GM19099 (cell line): ENCODE data around the gene POLR2J.
A peak's percentile ranks its signal among the peaks of the same experiment; 100 is the strongest.
"Not testable (repeated sequence)": the region's sequence is repeated elsewhere in the genome, so short reads cannot be mapped to it uniquely, and the experiment has no call there.

Experiments used
- POLR2A ChIP-seq: IDR thresholded peaks from 3 replicates; pipeline ENCODE4 v1.6.1; 2011; ENCODE audit warnings: low read depth; ENCODE audit not compliant: insufficient read length; ENCODE audit errors: extremely low read depth

POLR2J gene

DNA sequence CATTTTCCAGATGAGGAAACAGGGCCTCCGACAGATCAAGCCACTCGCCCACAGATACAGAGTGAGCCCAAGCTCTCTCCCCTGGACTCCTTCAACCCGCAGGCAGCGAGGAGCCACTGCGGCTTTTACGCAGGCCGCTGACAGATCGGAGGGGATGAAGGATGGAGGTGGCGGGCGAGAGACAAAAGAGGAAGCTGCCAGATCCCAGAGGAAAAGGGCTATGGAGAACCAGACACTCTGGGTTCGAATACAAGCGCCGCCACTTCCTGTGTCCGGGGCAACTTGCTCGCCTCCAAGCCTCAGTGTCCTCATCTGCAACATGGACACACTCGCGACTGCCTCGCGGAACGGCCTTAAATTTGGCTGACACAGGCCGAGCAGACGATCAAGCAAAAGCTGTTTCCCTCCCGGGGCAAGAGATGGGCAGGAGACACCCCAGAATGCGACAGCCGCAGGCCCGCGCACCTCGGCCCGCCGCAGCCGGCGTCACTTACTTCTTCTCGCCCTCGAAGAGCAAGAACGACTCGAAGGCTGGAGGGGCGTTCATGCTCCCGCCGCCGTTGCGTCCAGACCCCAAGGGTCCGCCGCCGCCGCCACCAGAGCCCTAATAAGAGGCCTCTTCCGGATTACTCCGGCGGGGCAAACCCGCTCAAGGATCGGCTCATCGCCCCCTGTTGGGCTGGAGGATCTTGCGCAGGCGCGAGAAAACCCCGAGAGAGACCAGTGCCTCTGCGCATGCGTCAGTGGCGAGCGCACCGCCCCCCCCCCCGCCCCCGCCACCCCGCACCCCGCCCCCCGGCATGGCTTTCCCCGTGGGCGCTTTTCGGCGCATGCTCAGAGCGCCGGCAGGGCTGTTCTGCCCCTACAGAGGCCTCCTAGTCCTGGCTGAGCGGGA, at the start of gene POLR2J:
POLR2J (minus strand) TSS at position 609 of the 895 bp plus-strand sequence; CDS start at position 547, 62 bp downstream.
- TF ChIP-seq POLR2A = peak; percentile 36

DNA sequence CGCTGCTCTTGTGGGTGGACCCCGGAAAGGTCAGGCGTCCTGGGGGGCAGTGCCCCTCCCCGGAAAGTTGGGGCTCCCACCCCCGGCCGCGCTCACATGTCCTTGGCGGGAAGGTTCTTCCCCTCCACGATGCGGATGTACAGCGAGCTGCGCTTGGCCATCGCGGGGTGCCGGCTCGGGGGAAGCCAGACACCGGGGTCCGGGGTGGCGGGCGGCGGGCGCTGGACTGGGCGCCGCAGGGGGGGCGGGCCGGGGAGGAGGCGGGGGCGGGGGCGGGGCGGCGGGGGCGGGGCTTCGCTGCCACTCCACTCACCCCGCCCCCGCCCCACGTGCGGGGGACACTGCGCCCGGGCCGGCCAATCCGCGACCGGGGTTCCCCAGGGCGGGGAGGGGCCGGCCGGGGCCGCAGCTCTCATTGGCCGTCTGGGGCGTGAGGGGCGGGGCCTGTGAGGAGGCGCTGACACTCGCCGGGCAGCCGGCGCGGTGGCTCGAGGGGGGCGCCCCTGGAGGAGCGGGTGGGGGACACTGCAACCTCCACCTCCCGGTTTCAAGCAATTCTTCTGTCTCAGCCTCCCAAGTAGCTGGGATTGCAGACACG, 38.9 kb upstream of the POLR2J start, which contains the start of gene RASA4B:
RASA4B (minus strand) TSS at position 228 of the 598 bp plus-strand sequence; CDS start at position 161, 67 bp downstream.
- not testable (repeated sequence) for TF ChIP-seq POLR2A

DNA sequence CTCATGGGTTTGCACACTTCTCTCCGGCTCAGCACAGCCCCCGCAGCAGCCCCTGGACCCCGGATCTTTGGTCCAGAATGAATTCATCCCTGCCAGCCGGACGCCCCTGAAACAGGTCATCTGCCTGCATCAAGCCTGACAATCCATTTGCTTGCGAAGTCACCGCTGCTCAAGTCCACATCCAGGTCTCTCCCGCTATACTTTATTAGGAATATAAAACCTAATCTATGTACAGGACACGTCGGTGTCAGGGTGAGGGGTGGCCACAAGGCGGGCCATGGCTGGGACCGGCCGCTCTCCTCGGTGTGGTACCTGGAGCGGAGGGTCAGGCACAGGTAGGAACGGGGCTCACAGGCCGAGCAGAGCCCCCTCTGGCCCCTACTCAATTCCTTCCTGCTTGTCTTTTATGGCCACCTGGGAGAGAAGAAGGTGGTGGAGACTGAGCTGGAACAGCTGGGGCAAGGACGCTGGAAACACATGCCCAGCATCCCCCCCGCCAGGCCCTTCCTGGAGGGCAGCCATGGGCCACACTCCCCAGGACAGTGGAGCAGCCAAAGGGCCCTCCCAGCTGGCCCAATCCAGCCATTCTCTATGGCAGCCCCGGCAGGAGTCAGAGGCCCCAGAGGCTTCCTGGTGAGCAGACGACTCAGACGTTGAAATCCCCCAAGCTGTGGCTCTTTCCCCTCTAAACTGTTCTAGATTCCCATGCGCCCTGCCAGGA, 5.3 kb downstream of the POLR2J start:
- TF ChIP-seq POLR2A = no peak

DNA sequence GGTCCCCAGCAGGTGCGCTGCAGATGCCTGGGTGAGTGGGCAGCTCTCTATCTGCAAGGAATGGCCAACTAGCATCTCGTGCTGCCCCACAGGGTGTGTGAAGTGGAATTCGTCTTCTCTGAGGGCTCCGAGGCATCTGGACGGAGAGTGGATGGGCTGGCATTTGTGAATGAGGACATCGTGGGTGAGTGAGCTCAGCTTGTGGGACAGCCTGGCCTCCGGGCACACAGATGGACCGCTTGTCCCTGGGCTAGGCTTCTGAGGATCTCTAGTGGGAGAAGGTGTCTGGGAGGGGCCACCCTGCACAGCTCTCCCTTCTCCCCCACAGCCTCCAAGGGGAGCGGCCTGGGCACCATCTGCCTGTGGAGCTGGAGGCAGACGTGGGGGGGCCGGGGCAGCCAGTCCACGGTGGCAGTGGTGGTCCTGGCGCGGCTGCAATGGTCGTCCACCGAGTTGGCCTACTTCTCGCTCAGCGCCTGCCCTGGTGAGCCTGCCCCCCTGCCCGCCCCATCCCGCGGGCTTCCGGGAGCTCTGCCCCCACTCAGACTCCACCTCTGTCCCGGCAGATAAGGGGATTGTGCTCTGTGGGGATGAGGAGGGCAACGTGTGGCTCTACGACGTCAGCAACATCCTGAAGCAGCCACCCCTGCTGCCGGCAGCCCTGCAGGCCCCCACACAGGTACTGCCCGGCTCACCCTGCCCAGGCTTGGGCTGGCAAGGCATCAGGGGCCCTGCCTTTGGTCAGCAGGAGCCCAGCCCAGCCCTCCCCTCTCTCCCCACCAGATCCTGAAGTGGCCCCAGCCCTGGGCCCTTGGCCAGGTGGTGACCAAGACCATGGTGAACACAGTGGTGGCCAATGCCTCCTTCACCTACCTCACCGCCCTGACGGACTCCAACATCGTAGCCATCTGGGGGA, 6.3 kb downstream of the POLR2J start:
- TF ChIP-seq POLR2A = no peak

- TF ChIP-seq POLR2A = no peak
Measured at GRCh38 chr7:102471791-102472125, 7.0 kb downstream of the POLR2J start.

GRCh38 chr7:102469972-102470825, 8.5 kb downstream of the POLR2J start:
- no peak for TF ChIP-seq POLR2A

DNA sequence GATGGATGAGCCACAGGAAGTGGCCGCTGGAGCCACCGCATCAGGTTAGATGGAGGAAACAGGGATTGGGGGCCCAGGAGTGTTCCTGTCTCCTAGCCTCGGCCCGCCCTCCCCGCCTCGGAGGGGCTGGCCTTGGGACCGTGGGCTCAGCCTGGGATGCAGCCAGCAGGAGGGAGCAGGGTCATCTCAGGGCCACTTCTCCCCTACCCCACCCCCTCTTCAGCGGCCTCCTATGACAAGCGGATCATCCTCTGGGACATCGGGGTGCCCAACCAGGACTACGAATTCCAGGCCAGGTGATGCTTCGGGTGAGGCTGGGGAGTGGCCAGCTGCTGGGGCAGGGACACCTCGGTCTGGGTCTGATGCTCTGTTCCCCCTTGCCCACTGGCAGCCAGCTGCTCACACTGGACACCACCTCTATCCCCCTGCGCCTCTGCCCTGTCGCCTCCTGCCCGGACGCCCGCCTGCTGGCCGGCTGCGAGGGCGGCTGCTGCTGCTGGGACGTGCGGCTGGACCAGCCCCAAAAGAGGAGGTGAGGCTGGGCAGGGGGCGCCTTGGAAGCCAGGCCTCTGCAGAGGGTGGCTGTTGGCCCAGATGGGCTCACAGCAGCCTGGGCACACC, 9.3 kb downstream of the POLR2J start:
- no peak for TF ChIP-seq POLR2A

DNA sequence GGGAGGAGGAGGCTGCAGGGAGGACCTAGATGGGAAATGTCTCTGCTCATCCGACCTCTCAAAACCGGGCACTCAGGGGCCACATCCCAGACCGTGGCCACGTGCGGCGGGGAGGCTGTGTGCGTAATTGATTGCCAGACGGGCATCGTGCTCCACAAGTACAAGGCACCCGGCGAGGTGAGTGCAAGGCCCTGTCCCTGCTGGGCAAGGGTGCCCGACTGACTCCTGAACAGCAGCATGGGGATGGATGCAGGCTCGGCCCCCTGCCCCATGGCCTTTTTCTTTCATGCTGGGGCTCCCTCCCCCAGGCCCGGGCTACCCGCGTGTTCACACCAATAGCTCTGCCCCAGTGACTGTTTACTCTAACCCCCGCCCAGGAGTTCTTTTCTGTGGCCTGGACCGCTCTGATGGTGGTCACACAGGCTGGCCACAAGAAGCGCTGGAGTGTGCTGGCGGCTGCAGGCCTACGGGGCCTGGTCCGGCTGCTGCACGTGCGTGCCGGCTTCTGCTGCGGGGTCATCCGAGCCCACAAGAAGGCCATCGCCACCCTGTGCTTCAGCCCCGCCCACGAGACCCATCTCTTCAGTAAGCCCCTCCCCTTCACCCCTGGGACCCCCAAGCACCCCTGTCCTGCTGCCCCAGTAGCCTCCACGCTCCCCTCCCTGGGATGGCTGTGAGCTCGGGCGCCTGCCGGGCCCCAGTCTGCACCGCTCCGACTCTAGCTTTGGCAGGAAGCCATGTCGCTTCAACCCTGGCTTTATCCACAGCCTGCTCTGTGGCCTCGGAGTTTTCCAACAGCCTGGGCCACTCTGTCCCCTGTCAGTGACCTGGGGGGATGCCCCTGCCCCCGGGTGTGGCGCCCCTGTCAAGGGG, 10.0 kb downstream of the POLR2J start:
- no peak for TF ChIP-seq POLR2A

DNA sequence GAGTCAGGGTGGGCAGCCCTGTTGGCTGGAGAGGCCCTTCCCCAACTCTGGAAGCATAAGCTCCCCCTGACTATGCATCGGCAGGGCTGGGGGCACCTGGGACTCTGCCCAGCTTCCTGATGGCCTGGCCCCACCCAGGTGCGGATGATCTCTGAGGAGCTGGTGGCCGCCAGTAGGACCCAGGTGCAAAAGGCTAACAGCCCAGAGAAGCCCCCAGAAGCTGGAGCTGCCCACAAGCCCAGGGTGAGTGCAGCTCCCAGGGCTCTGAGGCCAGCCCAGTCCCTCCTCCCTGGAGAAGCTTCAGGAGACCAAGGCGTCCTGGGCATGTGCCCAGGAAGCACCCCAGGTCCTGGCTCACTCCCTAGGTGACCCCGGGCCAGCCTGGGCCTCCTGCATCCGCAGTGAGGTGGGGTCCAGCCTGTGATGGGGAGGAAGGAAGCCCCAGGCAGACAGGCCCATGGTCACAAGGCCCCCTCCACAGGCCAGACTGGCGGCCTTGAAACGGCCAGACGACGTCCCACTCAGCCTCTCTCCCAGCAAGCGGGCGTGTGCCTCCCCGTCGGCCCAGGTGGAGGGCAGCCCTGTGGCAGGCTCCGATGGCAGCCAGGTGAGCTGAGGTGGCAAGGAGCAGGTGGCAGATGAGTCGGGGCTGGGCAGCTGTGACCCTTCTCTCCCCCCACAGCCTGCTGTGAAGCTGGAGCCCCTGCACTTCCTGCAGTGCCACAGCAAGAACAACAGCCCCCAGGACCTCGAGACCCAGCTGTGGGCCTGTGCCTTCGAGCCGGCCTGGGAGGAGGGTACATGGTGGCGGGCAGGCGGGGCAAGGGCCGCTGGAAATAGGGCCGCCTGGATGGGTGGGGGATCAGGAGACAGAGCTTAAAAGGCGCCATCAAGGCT, 10.9 kb downstream of the POLR2J start:
- no peak for TF ChIP-seq POLR2A

- TF ChIP-seq POLR2A = no peak
Measured at GRCh38 chr7:102466097-102466496, 12.6 kb downstream of the POLR2J start.

- TF ChIP-seq POLR2A = peak; percentile 86
Measured at GRCh38 chr7:102464577-102465280, 14.0 kb downstream of the POLR2J start, which contains the start of the genes ALKBH4 and LRWD1. Gene ALKBH4, minus strand, starts transcription at chr7:102464863. Its CDS starts 27 bp downstream, at chr7:102464836. Gene LRWD1, plus strand, starts transcription at chr7:102464984. Its CDS starts 97 bp downstream, at chr7:102465081.
